Hippocampal formation (tissue), 2 donors: ENCODE data around the gene FITM1.

Experiments used
- DNase-seq, 2 donors: peaks; one replicate each; lab custom pipeline; 2025; lab: John Stamatoyannopoulos, UW

Gene FITM1

DNA sequence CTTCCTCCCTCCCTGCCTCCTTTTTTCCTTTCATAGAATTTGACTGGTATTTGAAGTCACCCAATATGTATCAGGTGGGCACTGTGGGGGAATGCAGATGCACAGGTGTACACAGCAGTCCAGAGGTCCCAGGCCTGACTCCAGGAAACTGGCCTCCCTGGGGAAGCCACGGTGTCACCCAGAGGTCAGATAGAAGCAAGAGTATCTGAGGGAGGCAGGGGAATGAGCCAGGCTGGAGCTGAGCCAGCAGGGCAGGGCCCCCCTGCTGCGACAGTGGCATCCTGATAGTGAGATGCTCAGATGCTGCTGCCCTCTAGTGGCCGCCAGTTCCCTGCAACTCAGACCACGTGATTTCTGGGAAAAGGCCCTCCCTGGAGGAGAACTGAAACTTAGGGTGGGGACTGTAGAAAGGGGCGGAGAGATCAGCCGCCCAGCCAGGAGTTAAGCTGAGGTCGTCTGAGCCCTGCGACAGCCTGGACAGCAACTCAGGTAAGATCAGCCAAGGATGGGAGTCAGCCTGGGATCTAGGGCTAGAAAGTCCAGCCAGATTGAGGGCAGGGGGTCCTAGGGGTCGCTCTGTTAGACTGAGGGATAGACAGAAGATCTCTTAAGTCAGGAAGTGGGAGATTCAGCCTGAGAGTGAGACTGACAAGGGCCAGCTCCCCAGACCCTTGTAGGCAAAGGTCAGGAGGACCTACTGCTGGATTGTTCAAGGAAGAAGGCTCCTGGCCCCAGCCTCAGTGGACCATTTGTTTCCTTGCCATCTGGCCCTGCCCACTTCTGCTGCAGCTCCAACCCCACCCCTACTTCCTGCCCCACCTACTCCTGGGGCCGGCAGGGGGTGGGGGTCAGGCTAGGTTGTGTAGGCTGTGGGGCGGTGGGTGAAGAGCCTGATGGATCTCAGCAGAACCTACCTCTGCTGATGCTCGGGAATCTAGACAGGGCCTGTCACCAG lies 30.7 kb downstream of the FITM1 start, which contains the start of gene IRF9:
Gene IRF9, plus strand, starts transcription at position 416 of the 955 bp plus-strand sequence. CDS start 880 bp downstream, outside the sequence.
- DNase-seq: peak; percentile 93 to 94

DNA sequence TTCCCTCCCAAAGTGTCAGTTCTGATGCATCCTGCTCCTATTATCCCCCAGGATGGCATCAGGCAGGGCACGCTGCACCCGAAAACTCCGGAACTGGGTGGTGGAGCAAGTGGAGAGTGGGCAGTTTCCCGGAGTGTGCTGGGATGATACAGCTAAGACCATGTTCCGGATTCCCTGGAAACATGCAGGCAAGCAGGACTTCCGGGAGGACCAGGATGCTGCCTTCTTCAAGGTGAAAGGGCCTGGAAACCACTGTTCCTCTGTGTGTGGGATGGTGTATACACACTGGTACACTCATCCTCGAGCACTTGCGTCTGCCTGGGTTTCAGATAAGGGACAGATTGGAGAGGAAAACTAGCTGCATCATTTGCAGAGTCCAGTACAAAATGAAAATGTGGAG lies 31.6 kb downstream of the FITM1 start:
- DNase-seq: no peak

DNA sequence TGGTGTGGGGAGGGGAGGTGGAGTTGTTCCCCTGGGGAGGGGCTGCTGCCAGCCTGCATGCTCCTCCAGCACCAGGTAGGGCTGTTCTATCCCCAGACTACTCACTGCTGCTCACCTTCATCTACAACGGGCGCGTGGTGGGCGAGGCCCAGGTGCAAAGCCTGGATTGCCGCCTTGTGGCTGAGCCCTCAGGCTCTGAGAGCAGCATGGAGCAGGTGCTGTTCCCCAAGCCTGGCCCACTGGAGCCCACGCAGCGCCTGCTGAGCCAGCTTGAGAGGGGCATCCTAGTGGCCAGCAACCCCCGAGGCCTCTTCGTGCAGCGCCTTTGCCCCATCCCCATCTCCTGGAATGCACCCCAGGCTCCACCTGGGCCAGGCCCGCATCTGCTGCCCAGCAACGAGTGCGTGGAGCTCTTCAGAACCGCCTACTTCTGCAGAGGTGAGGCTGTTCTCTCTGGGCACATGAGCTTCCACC lies 34.1 kb downstream of the FITM1 start:
- DNase-seq: no peak

DNA sequence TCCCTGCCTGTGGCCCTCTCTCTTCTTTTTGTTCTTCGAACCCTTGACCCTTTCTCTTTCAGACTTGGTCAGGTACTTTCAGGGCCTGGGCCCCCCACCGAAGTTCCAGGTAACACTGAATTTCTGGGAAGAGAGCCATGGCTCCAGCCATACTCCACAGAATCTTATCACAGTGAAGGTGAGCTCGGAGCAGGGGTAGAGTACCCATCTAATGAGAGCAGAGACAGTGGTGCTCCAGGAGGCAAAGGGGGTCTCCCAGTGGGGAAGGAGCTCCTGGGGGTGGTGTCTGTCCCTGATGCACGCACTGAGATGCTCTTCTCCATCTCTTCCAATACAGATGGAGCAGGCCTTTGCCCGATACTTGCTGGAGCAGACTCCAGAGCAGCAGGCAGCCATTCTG lies 35.3 kb downstream of the FITM1 start:
- no peak for DNase-seq

DNA sequence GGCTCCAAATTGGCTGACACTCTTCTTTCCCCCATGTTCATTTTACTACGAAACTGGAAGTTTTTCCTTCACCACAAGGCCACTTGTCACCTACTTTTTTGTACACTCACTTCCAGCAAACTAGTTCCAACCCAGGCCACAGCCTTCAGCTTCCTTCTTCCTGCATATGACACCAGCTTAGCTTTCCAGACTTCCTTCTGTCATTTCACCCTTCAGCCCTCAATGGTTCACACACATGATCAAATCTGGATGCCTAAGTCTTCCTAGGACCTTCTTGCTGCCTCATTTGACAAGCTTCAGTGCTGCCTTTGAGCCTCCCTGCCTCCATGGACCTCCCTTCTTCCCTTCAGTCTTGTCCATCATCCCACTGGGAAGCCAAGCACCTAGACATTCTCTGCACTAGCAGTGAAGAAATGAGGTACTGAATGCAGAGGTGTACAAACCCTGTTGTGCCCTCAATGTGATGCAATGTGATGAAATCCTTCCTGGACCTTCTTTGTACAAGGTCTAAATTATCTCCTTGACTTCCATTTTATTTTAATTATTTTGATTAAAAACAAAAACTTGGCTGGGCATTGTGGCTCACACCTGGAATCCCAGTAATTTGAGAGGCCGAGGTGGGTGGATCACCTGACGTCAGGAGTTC lies 37.1 kb downstream of the FITM1 start:
- no peak for DNase-seq

DNA sequence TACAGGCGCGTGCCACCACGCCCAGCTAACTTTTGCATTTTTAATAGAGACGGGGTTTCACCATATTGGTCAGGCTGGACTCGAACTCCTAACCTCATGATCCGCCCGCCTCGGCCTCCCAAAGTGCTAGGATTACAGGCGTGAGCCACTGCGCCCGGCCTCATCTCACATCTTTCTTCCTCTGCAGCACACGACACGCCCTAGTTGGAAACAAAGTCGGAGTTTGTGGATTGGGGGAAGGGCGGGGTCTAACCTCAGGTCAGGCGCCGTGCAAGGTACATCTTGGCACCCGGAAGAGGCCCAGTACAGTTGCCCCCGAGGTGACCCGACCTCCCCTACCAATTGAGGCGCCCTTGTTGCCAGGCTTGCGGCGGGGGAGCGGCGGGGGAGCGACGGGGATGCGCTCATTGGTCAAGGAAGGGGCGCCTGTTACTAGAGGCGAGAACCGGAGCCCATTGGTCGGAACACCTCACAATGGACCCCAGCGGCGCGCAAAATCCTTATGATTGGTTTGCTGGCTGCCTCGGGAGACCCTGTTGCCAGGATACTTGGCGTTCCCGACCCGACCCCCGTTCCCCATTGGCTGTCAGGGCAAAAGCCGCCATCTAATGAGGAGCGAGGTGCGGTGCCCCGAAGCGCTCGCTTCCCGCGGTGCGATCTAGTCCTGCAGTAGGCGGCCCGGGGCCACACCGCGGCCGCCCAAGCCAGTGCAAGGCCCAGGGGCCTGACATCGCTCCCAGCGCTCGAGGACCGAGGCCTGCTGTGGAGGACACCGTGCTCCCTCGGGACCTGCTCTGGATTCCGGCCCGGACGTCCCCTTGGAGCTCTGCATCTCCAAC lies 41.2 kb downstream of the FITM1 start, which contains the start of gene REC8:
Gene REC8, plus strand, starts transcription at position 659 of the 839 bp plus-strand sequence. CDS start 473 bp downstream, outside the sequence.
- peak; percentile 90 to 92 for DNase-seq

DNA sequence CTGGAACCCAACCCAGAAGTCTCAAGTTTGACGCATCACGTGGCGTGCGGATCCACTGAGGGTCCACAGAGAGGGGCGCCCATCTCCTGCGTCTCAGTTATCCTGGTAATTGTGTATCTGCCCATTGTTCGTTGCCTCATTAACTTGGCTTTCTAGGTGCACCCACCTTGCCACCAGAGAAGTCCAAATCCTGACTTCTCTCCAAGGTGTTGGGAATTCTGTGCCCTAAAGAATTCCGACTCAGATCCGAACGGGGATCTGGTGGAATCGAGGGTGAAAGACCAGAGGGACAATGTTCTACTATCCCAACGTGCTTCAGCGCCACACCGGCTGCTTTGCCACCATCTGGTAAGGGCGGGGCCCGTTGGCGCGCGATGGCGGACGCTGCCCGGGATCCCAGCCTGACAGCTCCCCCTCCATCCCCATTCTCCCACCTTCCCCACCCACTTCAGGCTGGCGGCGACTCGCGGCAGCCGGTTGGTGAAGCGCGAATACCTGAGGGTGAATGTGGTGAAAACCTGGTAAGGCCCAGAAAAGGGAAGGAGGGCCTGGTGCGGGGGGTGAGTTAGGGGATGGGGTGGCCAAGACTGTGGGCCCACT lies 41.9 kb downstream of the FITM1 start:
- DNase-seq: peak in 1 of 2 donors; percentile 48

DNA sequence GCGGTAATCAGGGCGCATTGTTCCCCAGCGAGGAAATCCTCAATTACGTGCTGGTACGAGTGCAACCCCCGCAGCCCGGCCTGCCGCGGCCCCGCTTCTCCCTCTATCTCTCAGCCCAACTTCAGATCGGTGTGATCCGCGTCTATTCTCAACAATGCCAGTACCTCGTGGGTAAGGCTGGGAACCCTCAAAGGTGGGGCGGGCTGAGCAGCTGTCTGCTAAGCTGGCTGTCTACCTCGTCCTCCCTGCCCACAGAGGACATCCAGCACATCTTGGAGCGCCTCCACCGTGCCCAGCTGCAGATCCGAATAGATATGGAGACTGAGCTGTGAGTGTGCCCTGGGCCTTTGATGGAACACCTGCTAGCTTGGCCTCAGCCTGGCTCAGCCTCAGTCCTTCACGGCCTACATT lies 42.4 kb downstream of the FITM1 start:
- no peak for DNase-seq

DNA sequence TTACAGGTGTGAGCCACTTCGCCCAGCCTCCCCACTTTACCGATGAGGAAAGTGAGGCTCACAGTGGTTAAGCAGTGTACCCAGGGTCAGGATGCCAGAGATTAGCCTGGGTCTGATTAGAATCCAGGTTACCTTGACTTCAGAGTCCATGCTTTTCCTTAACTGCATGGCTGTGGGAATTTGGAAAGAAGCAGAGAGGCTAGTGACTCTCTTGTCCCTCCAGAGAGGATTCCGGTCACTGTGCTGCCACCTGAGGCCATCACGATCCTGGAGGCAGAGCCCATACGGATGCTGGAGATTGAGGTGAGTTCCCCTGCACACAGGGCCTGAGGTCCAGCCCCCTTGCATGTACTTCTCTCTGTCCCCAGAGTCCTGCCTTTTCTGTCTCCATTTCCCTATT lies 46.1 kb downstream of the FITM1 start:
- no peak for DNase-seq

DNA sequence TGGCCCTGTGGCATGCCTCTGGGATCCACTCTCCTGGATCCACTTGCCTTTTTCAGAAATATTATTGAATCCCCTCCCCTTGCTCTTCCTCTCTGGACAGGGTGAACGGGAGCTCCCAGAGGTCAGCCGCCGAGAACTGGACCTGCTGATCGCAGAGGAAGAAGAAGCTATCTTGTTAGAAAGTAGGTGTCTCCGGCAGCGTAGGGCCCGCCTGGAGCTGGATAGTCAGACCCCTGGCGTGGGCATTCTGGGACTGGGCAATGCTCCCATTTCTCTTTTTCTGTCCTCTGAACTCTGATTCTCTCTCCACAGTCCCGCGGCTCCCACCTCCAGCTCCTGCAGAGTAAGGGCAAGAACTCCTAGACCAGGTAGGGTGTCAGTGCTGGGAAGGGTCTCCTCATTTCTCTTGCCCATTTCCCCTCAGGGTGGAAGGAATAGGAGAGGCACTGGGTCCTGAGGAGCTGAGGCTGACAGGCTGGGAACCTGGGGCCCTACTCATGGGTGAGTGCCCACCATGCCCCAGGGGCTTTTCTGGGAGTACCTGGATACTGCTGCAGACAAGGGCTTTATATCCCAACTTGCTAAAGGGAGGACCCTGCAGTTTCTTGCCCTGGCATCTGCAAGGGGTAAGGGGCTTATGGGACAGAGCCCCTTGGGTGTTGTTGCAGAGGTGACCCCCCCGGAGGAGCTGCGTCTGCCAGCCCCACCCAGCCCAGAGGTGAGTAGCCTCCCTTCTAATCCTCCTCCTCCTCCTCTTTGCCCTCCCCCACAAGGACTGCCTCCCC lies 46.8 kb downstream of the FITM1 start:
- DNase-seq: no peak

DNA sequence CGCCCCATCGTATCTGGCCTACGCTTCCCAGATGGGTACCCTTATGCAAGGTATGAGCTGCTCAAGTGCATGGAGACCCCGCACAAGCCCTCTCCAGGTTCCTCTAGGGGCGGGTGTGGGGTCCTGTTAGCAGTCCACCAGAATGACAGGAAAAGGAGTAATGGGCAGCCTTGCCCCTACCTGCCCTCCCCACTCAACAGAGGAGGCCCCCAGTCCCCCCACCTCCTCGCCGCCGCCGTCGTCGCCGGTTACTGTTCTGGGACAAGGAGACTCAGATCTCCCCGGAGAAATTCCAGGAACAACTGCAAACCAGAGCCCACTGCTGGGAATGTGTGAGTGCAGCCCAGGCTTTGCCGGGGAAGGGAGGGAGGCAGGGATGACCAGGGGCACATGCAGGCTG lies 47.4 kb downstream of the FITM1 start:
- DNase-seq: no peak

DNA sequence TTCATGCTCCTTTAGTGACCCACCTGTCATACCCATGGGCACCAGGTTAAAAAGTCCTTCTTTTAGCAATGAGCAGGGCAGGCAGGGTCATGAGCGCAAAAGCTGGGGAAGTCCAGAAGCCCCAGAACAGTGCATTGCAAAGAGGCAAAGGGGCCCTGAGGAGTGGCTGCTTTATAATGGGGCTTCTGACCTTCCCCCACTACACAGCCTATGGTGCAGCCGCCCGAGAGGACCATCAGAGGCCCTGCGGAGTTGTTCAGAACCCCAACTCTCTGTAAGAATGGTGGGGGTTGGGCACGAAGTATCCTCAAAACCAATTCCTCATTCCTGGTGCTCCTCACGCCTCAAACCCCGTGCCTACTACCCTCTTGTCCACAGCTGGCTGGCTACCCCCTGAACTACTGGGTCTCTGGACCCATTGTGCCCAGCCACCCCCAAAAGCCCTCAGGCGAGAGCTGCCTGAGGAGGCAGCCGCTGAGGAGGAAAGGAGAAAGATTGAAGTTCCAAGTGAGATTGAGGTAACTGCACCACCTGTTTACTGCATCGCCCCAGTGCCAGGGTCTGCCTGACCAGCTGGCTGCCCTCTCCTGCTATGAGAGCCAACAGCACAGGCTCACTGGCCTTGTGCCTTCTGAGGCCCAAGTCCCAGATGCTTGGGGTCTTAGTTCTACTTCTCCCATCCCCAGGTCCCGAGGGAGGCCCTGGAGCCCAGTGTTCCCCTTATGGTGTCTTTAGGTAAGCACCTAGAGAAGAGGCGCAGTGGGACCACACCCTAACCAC lies 48.1 kb downstream of the FITM1 start:
- DNase-seq: no peak

DNA sequence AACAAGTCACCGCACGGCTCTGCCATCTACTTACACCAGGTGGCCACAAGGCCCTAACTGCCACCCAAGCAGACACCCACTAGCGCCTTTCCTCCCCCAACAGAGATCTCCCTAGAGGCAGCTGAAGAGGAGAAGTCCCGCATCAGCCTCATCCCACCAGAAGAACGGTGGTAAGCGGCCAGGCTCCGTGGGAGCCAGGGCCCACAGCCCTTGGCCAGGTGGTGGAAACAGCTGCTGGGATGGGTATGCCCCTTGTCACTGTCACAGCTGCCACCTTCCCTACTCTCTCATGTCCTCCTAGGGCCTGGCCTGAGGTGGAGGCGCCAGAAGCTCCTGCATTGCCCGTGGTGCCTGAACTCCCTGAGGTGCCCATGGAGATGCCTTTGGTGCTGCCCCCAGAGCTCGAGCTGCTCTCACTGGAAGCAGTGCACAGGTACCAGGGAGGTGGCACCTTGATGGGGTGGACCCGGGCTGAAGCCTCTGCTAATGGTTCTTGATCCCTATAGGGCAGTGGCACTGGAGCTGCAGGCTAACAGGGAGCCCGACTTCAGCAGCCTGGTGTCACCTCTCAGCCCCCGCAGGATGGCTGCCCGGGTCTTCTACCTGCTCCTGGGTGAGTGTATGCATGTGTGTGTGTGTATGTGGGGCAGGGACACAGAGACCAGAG lies 49.0 kb downstream of the FITM1 start:
- DNase-seq: no peak

DNA sequence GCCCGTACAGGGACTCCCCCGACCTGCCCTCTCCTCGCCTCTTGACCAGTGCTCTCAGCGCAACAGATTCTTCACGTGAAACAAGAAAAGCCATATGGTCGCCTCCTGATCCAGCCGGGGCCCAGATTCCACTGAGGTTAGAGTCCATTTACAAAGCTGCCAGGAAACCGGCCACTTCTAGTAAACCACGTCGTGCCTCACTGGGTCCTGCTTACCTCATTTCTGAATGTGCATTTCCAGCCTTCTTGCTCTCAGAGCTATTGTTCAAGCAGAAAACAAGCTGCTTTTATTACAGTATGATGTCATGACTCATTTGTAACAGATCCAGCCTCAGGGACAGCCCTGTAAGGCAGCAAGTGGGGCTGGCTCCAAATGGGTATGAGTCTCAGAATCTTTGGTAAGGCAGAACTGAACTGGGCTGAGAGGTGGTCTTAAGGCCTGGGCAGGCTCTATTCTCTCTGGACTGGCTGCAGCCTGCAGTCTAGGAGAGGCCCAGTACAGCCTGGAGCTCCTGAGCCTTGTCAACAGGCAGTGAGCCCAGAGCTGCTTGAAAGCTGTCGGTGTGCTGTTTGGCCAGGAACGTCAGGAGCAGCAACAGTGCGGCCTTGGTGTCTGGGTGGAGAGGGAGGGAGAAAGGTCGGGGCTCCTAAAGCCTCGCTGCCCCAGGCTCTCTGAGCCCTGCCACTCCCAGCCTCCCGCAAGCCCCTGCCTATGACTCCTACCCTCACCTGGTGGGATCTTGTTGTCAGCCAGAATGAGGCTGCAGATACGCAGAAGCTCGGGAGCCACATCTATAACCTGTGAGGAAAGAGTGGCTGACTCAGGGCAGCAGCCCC lies 49.7 kb downstream of the FITM1 start:
- peak; percentile 16 to 51 for DNase-seq

DNA sequence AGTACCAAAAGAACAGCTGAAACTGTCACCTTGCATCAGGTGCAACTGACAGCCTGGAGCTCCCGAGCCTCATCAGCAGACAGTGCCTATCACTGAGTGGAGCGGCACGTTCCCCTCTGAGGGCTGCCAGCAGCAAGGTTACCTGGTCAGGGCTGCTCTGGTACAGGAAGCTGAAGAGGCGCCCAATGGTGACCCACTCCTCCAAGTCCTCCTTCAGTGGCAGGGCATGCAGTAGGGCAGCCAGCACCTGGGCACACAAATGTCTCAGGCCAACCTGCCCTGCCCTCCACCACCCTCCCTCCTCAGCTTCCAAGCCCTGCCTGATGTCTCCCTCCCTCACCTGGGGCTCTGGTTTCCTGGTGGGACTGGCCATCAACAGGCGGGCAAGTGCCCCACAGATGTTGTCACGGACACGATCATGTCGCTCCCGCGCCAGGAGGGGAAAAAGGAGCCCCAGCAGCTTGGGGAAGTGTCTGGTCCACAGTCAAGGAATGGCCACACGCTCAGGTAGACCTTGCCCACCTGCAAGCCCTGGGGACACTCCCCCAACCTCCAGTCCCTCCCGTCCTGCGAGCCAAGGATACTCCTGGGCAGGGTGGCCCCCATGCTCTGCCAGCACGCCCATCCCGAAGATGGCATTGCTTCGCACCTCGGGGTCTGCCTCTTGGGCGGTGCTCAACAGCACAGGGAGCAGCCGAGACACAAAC lies 51.1 kb downstream of the FITM1 start:
- DNase-seq: no peak
